K562 (cell line): ENCODE data around the gene PARP9. TPM values are rescaled to one million over a fixed set of nuclear protein-coding genes. Genes with fewer than 3 reads are reported as not detected.
A peak's percentile ranks its signal among the peaks of the same experiment; 100 is the strongest.

Source experiments
- BCL6 ChIP-seq: fragments of 250-450 bp; sonication (Bioruptor Pico); IDR thresholded peaks from 2 replicates; pipeline ENCODE4 v1.4.0; 2020
- CEBPG ChIP-seq, 3 experiments: fragments of 200-800 bp in 1 of 3; sonication (Bioruptor generic) in 1 of 3; sonication (generic) in 1 of 3; formaldehyde crosslinking in 1 of 3; IDR thresholded peaks in 2 of 3; conservative IDR thresholded peaks in 1 of 3; 2 replicates each; pipeline versions ENCODE4 v1.6.1 to v1.8.0; 2016 to 2022; ENCODE audit warnings: missing compliant biosample characterization in 2 of 3, missing genetic modification characterization in 2 of 3, mild to moderate bottlenecking in 1 of 3, missing genetic modification reagents in 1 of 3
- HNRNPUL1 ChIP-seq: fragments of 200-400 bp; formaldehyde crosslinking; IDR thresholded peaks from 2 replicates; pipeline ENCODE4 v1.6.1; 2017; ENCODE audit warnings: low read length
- JUND ChIP-seq, 2 experiments: IDR thresholded peaks; 2 replicates in 1 of 2; 3 replicates in 1 of 2; pipeline ENCODE4 v1.6.1; 2011; ENCODE audit warnings: borderline replicate concordance in 2 of 2, low read depth in 2 of 2, low read length in 2 of 2, improper control_type of control experiment in 1 of 2, missing biosample characterization in 1 of 2, missing genetic modification characterization in 1 of 2, missing genetic modification reagents in 1 of 2
- L3MBTL2 ChIP-seq: fragments of 450-650 bp; IDR thresholded peaks from 2 replicates; pipeline ENCODE4 v1.6.1; 2016; ENCODE audit warnings: mild to moderate bottlenecking, moderate library complexity
- MEIS2 ChIP-seq: fragments of 450-650 bp; IDR thresholded peaks from 2 replicates; pipeline ENCODE4 v1.6.1; 2014; ENCODE audit warnings: mild to moderate bottlenecking; ENCODE audit not compliant: partially characterized antibody
- MLX ChIP-seq, 2 experiments: fragments of 450-650 bp in 1 of 2; sonication (generic) in 1 of 2; formaldehyde crosslinking; conservative IDR thresholded peaks; 2 replicates each; pipeline versions ENCODE4 v1.4.0 to v1.8.1; 2020 to 2022; ENCODE audit warnings: mild to moderate bottlenecking in 1 of 2, missing genetic modification reagents in 1 of 2
- VEZF1 ChIP-seq: fragments of 200-800 bp; sonication (Bioruptor generic); IDR thresholded peaks from 2 replicates; pipeline ENCODE4 v1.6.1; 2017; ENCODE audit warnings: missing genetic modification characterization, missing compliant biosample characterization
- ZKSCAN3 ChIP-seq: fragments of 250-450 bp; sonication (Bioruptor Pico); IDR thresholded peaks from 2 replicates; pipeline ENCODE4 v1.4.0; 2020
- ZNF212 ChIP-seq: fragments of 450-650 bp; formaldehyde crosslinking; IDR thresholded peaks from 2 replicates; pipeline ENCODE4 v1.4.0; 2020; ENCODE audit warnings: mild to moderate bottlenecking
- ZNF263 ChIP-seq: sonication (generic); formaldehyde crosslinking; IDR thresholded peaks from 2 replicates; pipeline ENCODE4 v1.8.0; 2022; ENCODE audit warnings: mild to moderate bottlenecking, missing genetic modification reagents, borderline replicate concordance
- ZNF444 ChIP-seq: fragments of 250-450 bp; sonication (Bioruptor Pico); IDR thresholded peaks from 2 replicates; pipeline ENCODE4 v1.4.0; 2020; ENCODE audit warnings: mild to moderate bottlenecking, moderate library complexity
- ZNF592 ChIP-seq: fragments of 450-650 bp; IDR thresholded peaks from 2 replicates; pipeline ENCODE4 v1.6.1; 2017; ENCODE audit warnings: antibody characterized with exemption, mild to moderate bottlenecking
- ZNF79 ChIP-seq: fragments of 250-450 bp; sonication (Bioruptor Pico); IDR thresholded peaks from 2 replicates; pipeline ENCODE4 v1.4.0; 2020; ENCODE audit warnings: low read depth, mild to moderate bottlenecking, moderate library complexity
- polyA plus RNA-seq, 8 experiments: library from polyadenylated mRNA; depleted of rRNA in 4 of 8; stranded (reverse) in 5 of 8; unstranded in 3 of 8; fragments of >200 nt; fragmentation: Nextera tagmentation in 2 of 8; fragmentation: Illumina TruSeq in 1 of 8; extraction: Ambion mirVana in 2 of 8; extraction: Trizol in 1 of 8; gene quantifications; 2 replicates each; pipeline versions ENCODE4 v1.2.1 to v1.2.3, GENCODE V29; 2011 to 2014; ENCODE audit warnings: inconsistent platforms in 1 of 8, missing spikeins in 1 of 8
- total RNA-seq, 7 experiments: library from RNA; depleted of rRNA in 6 of 7; stranded (reverse); fragments of >200 nt in 6 of 7; fragmentation: Illumina TruSeq in 2 of 7; extraction: Trizol in 2 of 7; gene quantifications; 2 replicates each; pipeline versions ENCODE4 v1.2.1 to v1.2.3, GENCODE V29; 2011 to 2021; ENCODE audit warnings: low replicate concordance in 1 of 7
- TF ChIP-seq, protein P1 (sequence below), 2 experiments: fragments of 450-650 bp; conservative IDR thresholded peaks; 2 replicates each; pipeline ENCODE4 v1.6.1; 2017; ENCODE audit warnings: mild to moderate bottlenecking in 2 of 2, moderate library complexity in 2 of 2

The PARP9 gene
- total and polyA plus RNA-seq, 9 of the 15 experiments (the other 6 are each of a cell fraction or from before 2014, with no cell fraction given), result 2.1 to 4.8 (median 3.4) TPM

GRCh38 chr3:122562923-122563716 is 980 bp downstream of the PARP9 start (continued):
- TF ChIP-seq, protein P1, sequence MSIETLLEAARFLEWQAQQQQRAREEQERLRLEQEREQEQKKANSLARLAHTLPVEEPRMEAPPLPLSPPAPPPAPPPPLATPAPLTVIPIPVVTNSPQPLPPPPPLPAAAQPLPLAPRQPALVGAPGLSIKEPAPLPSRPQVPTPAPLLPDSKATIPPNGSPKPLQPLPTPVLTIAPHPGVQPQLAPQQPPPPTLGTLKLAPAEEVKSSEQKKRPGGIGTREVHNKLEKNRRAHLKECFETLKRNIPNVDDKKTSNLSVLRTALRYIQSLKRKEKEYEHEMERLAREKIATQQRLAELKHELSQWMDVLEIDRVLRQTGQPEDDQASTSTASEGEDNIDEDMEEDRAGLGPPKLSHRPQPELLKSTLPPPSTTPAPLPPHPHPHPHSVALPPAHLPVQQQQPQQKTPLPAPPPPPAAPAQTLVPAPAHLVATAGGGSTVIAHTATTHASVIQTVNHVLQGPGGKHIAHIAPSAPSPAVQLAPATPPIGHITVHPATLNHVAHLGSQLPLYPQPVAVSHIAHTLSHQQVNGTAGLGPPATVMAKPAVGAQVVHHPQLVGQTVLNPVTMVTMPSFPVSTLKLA (conservative IDR thresholded peaks at IDR 0.05), result 0 out of 4 replicates have a peak, but pooled peaks of 1 of the 2 experiments have one; percentile 18
- TF ChIP-seq MEIS2, result peak; percentile 55
- no peak for TF ChIP-seq ZNF79 (CRISPR knock-in tag)
- peak; percentile 74 for TF ChIP-seq ZNF263
- TF ChIP-seq HNRNPUL1, result no peak
- peak; percentile 15; the same call in 1 of the 2 replicates for TF ChIP-seq L3MBTL2
- TF ChIP-seq ZNF592, result 0 out of 2 replicates have a peak, but pooled peaks have one; percentile 19
- no peak for TF ChIP-seq ZNF444 (CRISPR knock-in tag)
- TF ChIP-seq ZKSCAN3 (CRISPR knock-in tag), result no peak
- no peak for TF ChIP-seq MLX (CRISPR knock-in tag; conservative IDR thresholded peaks at IDR 0.05)
- TF ChIP-seq CEBPG (CRISPR knock-in tag; IDR thresholded peaks at IDR 0.05), result no peak
- TF ChIP-seq CEBPG (tag; conservative IDR thresholded peaks at IDR 0.05 in 1 of 2, IDR thresholded peaks at IDR 0.05 in 1 of 2), result no peak
- no peak for TF ChIP-seq ZNF212
- TF ChIP-seq BCL6, result no peak
- no peak for TF ChIP-seq VEZF1 (CRISPR knock-in tag)
- no peak for TF ChIP-seq JUND (IDR thresholded peaks at IDR 0.05; ENCODE audit: borderline replicate concordance, low read depth, low read length)
- no peak for TF ChIP-seq JUND (tag; IDR thresholded peaks at IDR 0.05; ENCODE audit: borderline replicate concordance, low read depth, low read length)
